Measurements from ENCODE around the gene PEX11A.

PEX11A gene

GRCh38 chr15:89642106-89642505, 48.4 kb downstream of the PEX11A start:
- no peak for DNase-seq
- in situ Hi-C loops (cut with HindIII; ENCODE audit: low pct_ligation_motif_present, low pct_unique_long_range_greater_than_20kb, low sequenced_read_pairs) = no loop called here

DNA sequence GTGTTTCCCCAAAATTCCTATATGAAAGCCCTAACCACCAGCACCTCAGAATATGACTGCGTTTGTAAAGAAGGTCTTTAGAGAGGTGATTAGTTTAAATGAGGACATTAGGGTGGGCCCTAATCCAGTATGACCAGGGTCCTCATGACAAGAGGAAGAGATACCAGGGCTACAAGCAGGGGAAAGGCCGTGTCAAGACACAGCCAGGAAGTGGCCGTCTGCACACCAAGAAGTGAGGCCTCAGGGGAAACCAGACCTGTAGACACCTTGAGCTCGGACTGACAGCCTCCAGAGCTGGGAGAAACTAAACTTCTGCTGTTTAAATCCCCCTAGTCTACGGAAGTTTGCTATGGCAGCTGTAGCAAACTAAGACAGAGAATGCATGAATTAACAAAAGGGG, 49.5 kb downstream of the PEX11A start:
- DNase-seq = no peak

DNA sequence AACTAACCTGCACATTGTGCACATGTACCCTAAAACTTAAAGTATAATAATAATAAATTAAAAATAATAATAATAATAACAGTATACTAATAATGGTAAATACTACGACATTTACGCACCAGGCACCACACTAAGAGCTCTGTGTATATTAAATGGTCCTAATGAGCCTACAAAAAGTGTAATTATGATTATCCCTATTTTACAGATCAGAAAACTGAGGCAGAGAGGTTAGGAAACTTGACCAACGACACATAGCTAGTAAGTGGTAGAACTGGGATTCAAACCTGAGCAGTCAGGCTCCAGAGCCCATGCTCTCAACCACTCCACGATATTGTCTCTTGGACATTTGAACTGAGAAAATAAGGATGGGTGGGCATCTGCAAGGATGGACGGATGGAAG, 50.3 kb downstream of the PEX11A start:
- no peak for DNase-seq
- in situ Hi-C loops (cut with HindIII; ENCODE audit: low pct_ligation_motif_present, low pct_unique_long_range_greater_than_20kb, low sequenced_read_pairs) = no loop called here

More for the DNA sequence above, 49.5 kb downstream of the PEX11A start:
- in situ Hi-C loops (cut with HindIII; ENCODE audit: low pct_ligation_motif_present, low pct_unique_long_range_greater_than_20kb, low sequenced_read_pairs) = no loop called here

- DNase-seq = no peak
- in situ Hi-C loops (cut with HindIII; ENCODE audit: low pct_ligation_motif_present, low pct_unique_long_range_greater_than_20kb, low sequenced_read_pairs) = no loop called here
Observed at GRCh38 chr15:89633585-89633984, 57.0 kb downstream of the PEX11A start.

DNA sequence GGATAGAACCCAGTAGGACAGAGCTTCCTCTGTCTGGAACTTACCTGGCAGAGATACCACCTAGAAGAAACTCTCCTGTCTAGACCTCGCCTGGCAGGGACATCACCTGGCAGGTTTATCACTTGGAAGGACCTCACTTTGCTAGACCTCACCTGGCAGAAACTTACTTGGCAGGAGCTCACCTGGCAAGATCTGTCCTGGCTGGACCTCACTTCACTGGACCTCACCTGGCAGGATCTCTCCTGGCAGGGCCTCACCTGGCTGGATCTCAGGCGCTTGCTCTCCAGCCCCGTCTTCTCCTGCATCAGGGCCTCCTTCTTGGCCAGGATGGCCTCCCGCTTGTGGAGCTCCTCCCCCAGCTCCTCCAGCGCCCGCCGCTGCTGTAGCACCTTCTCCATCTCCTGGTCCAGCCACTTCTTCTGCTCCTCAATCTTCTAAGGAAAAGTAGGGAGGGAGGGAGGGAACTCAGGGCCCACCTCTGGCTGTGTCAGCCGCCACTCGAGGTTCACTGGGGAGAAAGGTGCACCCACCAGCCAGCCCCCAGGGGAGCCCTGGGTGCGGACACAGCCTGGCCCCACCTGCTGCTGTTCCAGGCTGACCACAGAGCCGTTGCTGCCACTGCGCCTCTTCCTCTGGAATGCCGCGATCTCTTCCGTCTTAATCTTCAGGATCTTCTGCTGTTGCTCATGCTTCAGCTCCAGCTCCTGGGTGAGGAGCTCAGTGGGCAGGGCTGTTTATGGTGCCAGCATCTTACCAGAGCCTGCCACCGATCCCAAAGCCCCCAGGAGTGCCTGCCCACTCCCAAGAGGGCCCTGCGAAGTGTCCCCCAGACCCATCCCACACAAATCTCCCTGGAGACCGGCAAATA, 57.8 kb downstream of the PEX11A start:
- in situ Hi-C loops (cut with HindIII; ENCODE audit: low pct_ligation_motif_present, low pct_unique_long_range_greater_than_20kb, low sequenced_read_pairs) = no loop called here

GRCh38 chr15:89631902-89632264, 58.7 kb downstream of the PEX11A start:
- in situ Hi-C loops (cut with HindIII; ENCODE audit: low pct_ligation_motif_present, low pct_unique_long_range_greater_than_20kb, low sequenced_read_pairs) = no loop called here
- DNase-seq = no peak

More for the DNA sequence above, 57.8 kb downstream of the PEX11A start:
- no peak for DNase-seq

Measured in ACHN (cell line).